H9 (cell line): Measurements from ENCODE around the gene FCHSD2. TPM values are rescaled to one million over a fixed set of nuclear protein-coding genes. Genes with fewer than 3 reads are reported as not detected.
A peak's percentile ranks its signal among the peaks of the same experiment; 100 is the strongest.

Experiments used
- DNase-seq: peaks from one replicate; pipeline ENCODE4 v3.0.0-alpha.2; 2017
- H2AFZ ChIP-seq: one replicate; pipeline ENCODE4 v1.6.1; 2013; ENCODE audit warnings: mild to moderate bottlenecking, low read length, control low read depth, moderate library complexity
- H2AK5ac ChIP-seq: 2 replicates; pipeline ENCODE4 v1.6.1; 2013; ENCODE audit warnings: low read length, control low read depth, mixed read lengths; ENCODE audit not compliant: insufficient read length
- H2BK120ac ChIP-seq: one replicate; pipeline ENCODE4 v1.6.1; 2013; ENCODE audit warnings: low read depth, mild to moderate bottlenecking, low read length, control low read depth, inconsistent platforms; ENCODE audit not compliant: poor library complexity, severe bottlenecking
- H2BK12ac ChIP-seq: 2 replicates; pipeline ENCODE4 v1.6.1; 2013; ENCODE audit warnings: low read length, control low read depth, mixed read lengths, low read depth; ENCODE audit not compliant: insufficient read length
- H2BK15ac ChIP-seq: 2 replicates; pipeline ENCODE4 v1.6.1; 2013; ENCODE audit warnings: low read depth, low read length, control low read depth
- H2BK20ac ChIP-seq: one replicate; pipeline ENCODE4 v1.6.1; 2013; ENCODE audit warnings: low read depth, mild to moderate bottlenecking, low read length, control low read depth, inconsistent platforms; ENCODE audit not compliant: poor library complexity, severe bottlenecking
- H2BK5ac ChIP-seq: 2 replicates; pipeline ENCODE4 v1.6.1; 2013; ENCODE audit warnings: low read length, control low read depth, mixed read lengths; ENCODE audit not compliant: insufficient read length
- H3K14ac ChIP-seq: 2 replicates; pipeline ENCODE4 v1.6.1; 2013; ENCODE audit warnings: low read length, control low read depth; ENCODE audit not compliant: insufficient read depth
- H3K18ac ChIP-seq: 2 replicates; pipeline ENCODE4 v1.6.1; 2013; ENCODE audit warnings: low read depth, mild to moderate bottlenecking, mixed read lengths, low read length, control low read depth; ENCODE audit not compliant: insufficient read length
- H3K23ac ChIP-seq: 2 replicates; pipeline ENCODE4 v1.6.1; 2013; ENCODE audit warnings: low read length, control low read depth, mixed read lengths, low read depth; ENCODE audit not compliant: insufficient read length
- H3K23me2 ChIP-seq: 2 replicates; pipeline ENCODE4 v1.6.1; 2013; ENCODE audit warnings: low read depth, mild to moderate bottlenecking, mixed read lengths, low read length, control low read depth; ENCODE audit not compliant: insufficient read length, poor library complexity, severe bottlenecking
- H3K27ac ChIP-seq: 2 replicates; pipeline ENCODE4 v1.5.1; 2013; ENCODE audit warnings: low read length, control low read depth, mixed read lengths, low read depth; ENCODE audit not compliant: insufficient read length
- H3K27me3 ChIP-seq: 2 replicates; pipeline ENCODE4 v1.6.1; 2013; ENCODE audit warnings: low read length, control low read depth, inconsistent platforms; ENCODE audit not compliant: insufficient read depth
- H3K4ac ChIP-seq: 2 replicates; pipeline ENCODE4 v1.6.1; 2013; ENCODE audit warnings: low read depth, mild to moderate bottlenecking, control low read depth, inconsistent platforms, low read length, moderate library complexity
- H3K4me1 ChIP-seq: 2 replicates; pipeline ENCODE4 v1.6.1; 2013; ENCODE audit warnings: low read length, control low read depth, inconsistent platforms; ENCODE audit not compliant: insufficient read depth
- H3K4me2 ChIP-seq: 2 replicates; pipeline ENCODE4 v1.6.1; 2013; ENCODE audit warnings: low read length, control low read depth, mixed read lengths; ENCODE audit not compliant: insufficient read length, insufficient read depth
- H3K56ac ChIP-seq: 2 replicates; pipeline ENCODE4 v1.6.1; 2013; ENCODE audit warnings: low read depth, mild to moderate bottlenecking, mixed read lengths, low read length, control low read depth; ENCODE audit not compliant: insufficient read length
- H3K79me1 ChIP-seq: 2 replicates; pipeline ENCODE4 v1.6.1; 2013; ENCODE audit warnings: low read depth, mild to moderate bottlenecking, moderate library complexity, low read length, control low read depth, inconsistent platforms; ENCODE audit not compliant: insufficient read depth, poor library complexity, severe bottlenecking
- H3K79me2 ChIP-seq: 2 replicates; pipeline ENCODE4 v1.6.1; 2013; ENCODE audit warnings: low read length, control low read depth, inconsistent platforms; ENCODE audit not compliant: insufficient read depth
- H3K9ac ChIP-seq: 2 replicates; pipeline ENCODE4 v1.6.1; 2013; ENCODE audit warnings: low read length, control low read depth, mixed read lengths; ENCODE audit not compliant: insufficient read length; ENCODE audit errors: extremely low read depth
- H3K9me3 ChIP-seq: one replicate; pipeline ENCODE4 v1.6.1; 2013; ENCODE audit warnings: low read depth, low read length, inconsistent platforms; ENCODE audit not compliant: control insufficient read depth
- H3T11ph ChIP-seq: one replicate; pipeline ENCODE4 v1.6.1; 2013; ENCODE audit warnings: mild to moderate bottlenecking, low read length, control low read depth, inconsistent platforms
- H4K20me1 ChIP-seq: one replicate; pipeline ENCODE4 v1.6.1; 2013; ENCODE audit not compliant: control insufficient read depth, insufficient read length, insufficient read depth
- H4K5ac ChIP-seq: 2 replicates; pipeline ENCODE4 v1.6.1; 2013; ENCODE audit warnings: low read depth, mild to moderate bottlenecking, mixed read lengths, low read length, control low read depth; ENCODE audit not compliant: insufficient read length
- H4K8ac ChIP-seq: replicated peaks from 2 replicates; pipeline ENCODE4 v1.6.1; 2013; ENCODE audit warnings: low read length, control low read depth, mixed read lengths, low read depth; ENCODE audit not compliant: insufficient read length
- H4K91ac ChIP-seq: 2 replicates; pipeline ENCODE4 v1.6.1; 2013; ENCODE audit warnings: low read depth, mild to moderate bottlenecking, moderate library complexity, mixed read lengths, low read length, control low read depth; ENCODE audit not compliant: insufficient read length
- H3K27ac Mint-ChIP-seq, 3 experiments: 2 replicates in 2 of 3; 3 replicates in 1 of 3; pipeline ENCODE4 v1.8.0; 2020 to 2021; ENCODE audit warnings: mixed read lengths in 3 of 3, mild to moderate bottlenecking in 1 of 3, moderate library complexity in 1 of 3
- H3K27me3 Mint-ChIP-seq: 2 replicates; pipeline ENCODE4 v1.8.0; 2021; ENCODE audit warnings: low read depth, mild to moderate bottlenecking, moderate library complexity, mixed read lengths
- H3K36me3 Mint-ChIP-seq, 3 experiments: 2 replicates in 2 of 3; 3 replicates in 1 of 3; pipeline ENCODE4 v1.8.0; 2020 to 2021; ENCODE audit warnings: low read depth in 3 of 3, mixed read lengths in 3 of 3; ENCODE audit not compliant: insufficient read depth in 1 of 3
- H3K4me1 Mint-ChIP-seq, 2 experiments: 2 replicates each; pipeline ENCODE4 v1.8.0; 2020; ENCODE audit warnings: mixed read lengths in 2 of 2
- H3K4me3 Mint-ChIP-seq, 2 experiments: 2 replicates in 1 of 2; 3 replicates in 1 of 2; pipeline ENCODE4 v1.8.0; 2020 to 2021; ENCODE audit warnings: mild to moderate bottlenecking in 2 of 2, mixed read lengths in 2 of 2, moderate library complexity in 1 of 2
- H3K9me3 Mint-ChIP-seq, 2 experiments: 2 replicates in 1 of 2; 3 replicates in 1 of 2; pipeline ENCODE4 v1.8.0; 2020; ENCODE audit warnings: mild to moderate bottlenecking in 2 of 2, mixed read lengths in 2 of 2, moderate library complexity in 1 of 2
- CTCF ChIP-seq: fragments of 200-600 bp; sonication (generic); conservative IDR thresholded peaks from 3 replicates; pipeline ENCODE4 v1.8.0; 2021; ENCODE audit warnings: antibody characterized with exemption, mild to moderate bottlenecking
- WGBS: extraction: QIAGEN DNeasy Blood & Tissue Kit; methylation state at CpG from one replicate; pipeline ENCODE4 v1.1.7; 2013; ENCODE audit warnings: missing lambda C conversion rate, low lambda C conversion rate, mixed read lengths; ENCODE audit not compliant: insufficient read length; ENCODE audit errors: extremely low coverage; 5-methylcytosine and 5-hydroxymethylcytosine counted together
- total RNA-seq: library from RNA; stranded (reverse); gene quantifications from 2 replicates; pipeline ENCODE4 v1.2.1, GENCODE V29; 2021

The FCHSD2 gene
- total RNA-seq, 1 experiment from 2014 or later: 17.8 TPM

DNA sequence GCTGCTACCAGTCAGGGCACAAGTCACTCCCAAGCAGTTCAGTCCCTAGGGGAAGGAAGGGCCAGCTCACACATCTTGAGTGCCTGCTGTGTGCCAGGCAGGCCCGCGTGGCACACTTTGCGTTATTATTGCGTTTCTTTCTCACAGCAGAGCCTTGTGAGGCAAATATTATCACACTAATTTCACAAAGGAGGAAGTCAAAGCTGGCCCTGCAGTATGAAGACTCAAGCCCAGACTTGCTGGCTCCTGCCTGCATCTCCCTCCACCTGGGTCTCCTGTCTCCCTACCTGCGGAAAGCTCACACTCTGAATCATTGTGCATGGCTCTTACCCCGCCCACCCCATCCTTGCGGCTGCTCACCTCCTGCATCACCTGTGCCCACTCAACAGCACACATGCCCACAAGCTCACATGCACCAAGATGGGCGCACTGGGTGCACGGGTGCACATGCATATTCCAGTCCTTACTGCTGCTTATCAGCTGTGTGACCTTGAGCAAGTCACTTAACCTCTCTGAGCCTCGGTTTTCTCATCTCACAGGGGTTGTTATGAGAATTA lies 44.3 kb upstream of the FCHSD2 start:
- H3K23me2 ChIP-seq: no peaks in the 10 kb centered on the region
- Mint-ChIP-seq H3K36me3 (no peaks in the 10 kb centered on the region), H3K9me3 (no peaks in the 10 kb centered on the region), H3K27me3 (peaks cover 3% of the 10 kb centered on the region), H3K4me3 (no peak overlapping the region), H3K4me1 (peaks cover 12 to 13% of the 10 kb centered on the region in 2 experiments), H3K27ac (peak overlapping the region in 1 of 3 experiments; percentile 68; a peak in 1 of 7 replicates)
- H4K20me1 ChIP-seq: no peaks in the 10 kb centered on the region
- TF ChIP-seq CTCF: no peak
- WGBS: no CpG with 5 or more reads among the region's 10 CpGs
- no peak overlapping the region for H3T11ph ChIP-seq
- no peaks in the 10 kb centered on the region for H3K4me1 ChIP-seq
- no peak overlapping the region for H3K56ac ChIP-seq
- no peak overlapping the region for H4K91ac ChIP-seq
- no peak overlapping the region for H2BK15ac ChIP-seq
- H4K5ac ChIP-seq: no peak overlapping the region
- H3K4ac ChIP-seq: no peak overlapping the region
- H2BK120ac ChIP-seq: no peak overlapping the region
- H3K9ac ChIP-seq: no peak overlapping the region
- H3K18ac ChIP-seq: no peak overlapping the region
- no peak overlapping the region for H2BK12ac ChIP-seq
- no peak for DNase-seq
- no peak overlapping the region for H3K23ac ChIP-seq
- no peak overlapping the region for H3K4me2 ChIP-seq
- no peak overlapping the region for H2BK20ac ChIP-seq
- H3K27me3 ChIP-seq: no peaks in the 10 kb centered on the region
- H3K79me2 ChIP-seq: no peaks in the 10 kb centered on the region
- no peak overlapping the region for H2BK5ac ChIP-seq
- H2AFZ ChIP-seq: no peak overlapping the region
- no peaks in the 10 kb centered on the region for H3K79me1 ChIP-seq
- H3K9me3 ChIP-seq: no peaks in the 10 kb centered on the region
- no peak overlapping the region for H4K8ac ChIP-seq
- no peak overlapping the region for H3K27ac ChIP-seq
- H2AK5ac ChIP-seq: no peak overlapping the region
- no peak overlapping the region for H3K14ac ChIP-seq
